HG03066 (cell line): Measurements from ENCODE around the gene AGTRAP.

Experiments
- ATAC-seq: cut with Tn5 transposase; IDR thresholded peaks from one replicate; pipeline ENCODE4 v1.9.1; 2021; ENCODE audit warnings: low read depth; ENCODE audit not compliant: unreplicated experiment

Gene AGTRAP

GRCh38 chr1:11780380-11781147, 44.6 kb downstream of the AGTRAP start:
- ATAC-seq = no peak

- no peak for ATAC-seq
These were observed 45.4 kb downstream of the AGTRAP start for GRCh38 chr1:11781297-11781696.

GRCh38 chr1:11782127-11782708, 46.3 kb downstream of the AGTRAP start:
- ATAC-seq = no peak

- ATAC-seq = no peak
These were observed 47.6 kb downstream of the AGTRAP start for GRCh38 chr1:11783556-11783955.

GRCh38 chr1:11784256-11784992, 48.5 kb downstream of the AGTRAP start:
- ATAC-seq = no peak

- no peak for ATAC-seq
These were observed 49.2 kb downstream of the AGTRAP start for GRCh38 chr1:11784993-11785769.

- no peak for ATAC-seq
These were observed 50.2 kb downstream of the AGTRAP start for GRCh38 chr1:11786168-11786567.

- ATAC-seq = no peak
These were observed 51.4 kb downstream of the AGTRAP start for GRCh38 chr1:11787251-11787803.

GRCh38 chr1:11787804-11788436, 52.0 kb downstream of the AGTRAP start:
- ATAC-seq = no peak

GRCh38 chr1:11788549-11789053, 52.7 kb downstream of the AGTRAP start:
- ATAC-seq = no peak

GRCh38 chr1:11789126-11790067, 53.5 kb downstream of the AGTRAP start:
- no peak for ATAC-seq

- ATAC-seq = no peak
These were observed 54.4 kb downstream of the AGTRAP start for GRCh38 chr1:11790101-11790879.

- ATAC-seq = no peak
These were observed 55.2 kb downstream of the AGTRAP start for GRCh38 chr1:11790880-11791715.

GRCh38 chr1:11792106-11792505, 56.2 kb downstream of the AGTRAP start:
- no peak for ATAC-seq

- no peak for ATAC-seq
These were observed 57.9 kb downstream of the AGTRAP start for GRCh38 chr1:11793819-11794218.

- ATAC-seq = no peak
These were observed 58.7 kb downstream of the AGTRAP start for GRCh38 chr1:11794446-11795237.
